Neuronal stem cell (in vitro differentiated cells): ENCODE results near the gene MAP3K19.

ENCODE experiments used
- DNase-seq: peaks from one replicate; pipeline ENCODE4 v3.0.0-alpha.2; 2013; ENCODE audit warnings: low spot score
- H2AFZ ChIP-seq: one replicate; pipeline ENCODE4 v1.6.1; 2013; ENCODE audit warnings: mild to moderate bottlenecking, low read length, inconsistent platforms
- H2AK5ac ChIP-seq: 2 replicates; pipeline ENCODE4 v1.6.1; 2013; ENCODE audit warnings: low read depth, mild to moderate bottlenecking, inconsistent platforms, low read length, moderate library complexity, mixed read lengths
- H2BK120ac ChIP-seq: 2 replicates; pipeline ENCODE4 v1.6.1; 2013; ENCODE audit warnings: low read depth, mild to moderate bottlenecking, inconsistent platforms, low read length, moderate library complexity, mixed read lengths
- H2BK12ac ChIP-seq: one replicate; pipeline ENCODE4 v1.6.1; 2013; ENCODE audit warnings: low read length, inconsistent platforms
- H2BK15ac ChIP-seq: 2 replicates; pipeline ENCODE4 v1.6.1; 2013; ENCODE audit warnings: mild to moderate bottlenecking, low read length, inconsistent platforms, mixed read lengths
- H2BK5ac ChIP-seq: one replicate; pipeline ENCODE4 v1.6.1; 2013; ENCODE audit warnings: inconsistent platforms, mild to moderate bottlenecking, low read length, moderate library complexity
- H3K14ac ChIP-seq: one replicate; pipeline ENCODE4 v1.6.1; 2013; ENCODE audit warnings: low read length, inconsistent platforms
- H3K18ac ChIP-seq: 2 replicates; pipeline ENCODE4 v1.6.1; 2013; ENCODE audit warnings: low read length, inconsistent platforms
- H3K23ac ChIP-seq: 2 replicates; pipeline ENCODE4 v1.6.1; 2013; ENCODE audit warnings: low read depth, mild to moderate bottlenecking, mixed read lengths, low read length, inconsistent platforms; ENCODE audit not compliant: poor library complexity
- H3K27ac ChIP-seq: replicated peaks from 3 replicates; pipeline ENCODE4 v1.5.1; 2013; ENCODE audit warnings: low read length, inconsistent platforms
- H3K27me3 ChIP-seq, 3 experiments: 2 replicates each; pipeline ENCODE4 v1.6.1; 2013; ENCODE audit warnings: low read length in 3 of 3, mild to moderate bottlenecking in 2 of 3, inconsistent platforms in 1 of 3, low read depth in 1 of 3, mixed read lengths in 1 of 3, moderate library complexity in 1 of 3; ENCODE audit not compliant: control insufficient read depth in 3 of 3, insufficient read depth in 3 of 3
- H3K36me3 ChIP-seq, 2 donors: replicated peaks in 1 of 2; 2 replicates each; pipeline ENCODE4 v1.6.1; 2013; ENCODE audit warnings: low read length in 2 of 2; ENCODE audit not compliant: control insufficient read depth in 2 of 2, insufficient read depth in 2 of 2
- H3K4ac ChIP-seq: 2 replicates; pipeline ENCODE4 v1.6.1; 2013; ENCODE audit warnings: inconsistent platforms, mild to moderate bottlenecking, low read length, moderate library complexity
- H3K4me1 ChIP-seq, 2 donors: 1 replicate in 1 of 2; 2 replicates in 1 of 2; pipeline ENCODE4 v1.6.1; 2013; ENCODE audit warnings: low read length in 2 of 2, low read depth in 1 of 2; ENCODE audit not compliant: control insufficient read depth in 2 of 2, insufficient read depth in 1 of 2
- H3K4me2 ChIP-seq: one replicate; pipeline ENCODE4 v1.6.1; 2013; ENCODE audit warnings: mild to moderate bottlenecking, low read length, inconsistent platforms; ENCODE audit not compliant: insufficient read depth, poor library complexity, severe bottlenecking
- H3K4me3 ChIP-seq, 2 donors: 2 replicates each; pipeline ENCODE4 v1.5.1; 2013; ENCODE audit warnings: low read length in 2 of 2, mild to moderate bottlenecking in 2 of 2, inconsistent platforms in 1 of 2, moderate library complexity in 1 of 2
- H3K79me1 ChIP-seq: one replicate; pipeline ENCODE4 v1.6.1; 2013; ENCODE audit warnings: low read depth, mild to moderate bottlenecking, inconsistent platforms, low read length, moderate library complexity
- H3K9ac ChIP-seq: one replicate; pipeline ENCODE4 v1.6.1; 2013; ENCODE audit warnings: mild to moderate bottlenecking, low read depth, low read length, inconsistent platforms; ENCODE audit not compliant: poor library complexity
- H3K9me3 ChIP-seq, 2 donors: replicated peaks in 1 of 2; 2 replicates each; pipeline versions ENCODE3 to v1.6.1; 2013; ENCODE audit warnings: low read length in 2 of 2, mild to moderate bottlenecking in 2 of 2, inconsistent platforms in 1 of 2, low read depth in 1 of 2, mixed read lengths in 1 of 2, moderate library complexity in 1 of 2; ENCODE audit not compliant: control insufficient read depth in 2 of 2, insufficient read depth in 1 of 2
- H4K8ac ChIP-seq: one replicate; pipeline ENCODE4 v1.6.1; 2013; ENCODE audit warnings: low read depth, mild to moderate bottlenecking, inconsistent platforms, low read length, moderate library complexity
- H4K91ac ChIP-seq: one replicate; pipeline ENCODE4 v1.6.1; 2013; ENCODE audit warnings: low read length, low read depth, mild to moderate bottlenecking, inconsistent platforms; ENCODE audit not compliant: poor library complexity
- whole genome bisulfite sequencing, 2 donors: extraction: QIAGEN DNeasy Blood & Tissue Kit; methylation state at CpG; one replicate each; pipeline ENCODE4 v1.1.7; 2013; ENCODE audit warnings: missing lambda C conversion rate in 2 of 2, mixed read lengths in 1 of 2; ENCODE audit not compliant: insufficient read length in 2 of 2, insufficient replicate concordance in 1 of 2; ENCODE audit errors: extremely low coverage in 2 of 2; 5-methylcytosine and 5-hydroxymethylcytosine counted together

The MAP3K19 gene

DNA sequence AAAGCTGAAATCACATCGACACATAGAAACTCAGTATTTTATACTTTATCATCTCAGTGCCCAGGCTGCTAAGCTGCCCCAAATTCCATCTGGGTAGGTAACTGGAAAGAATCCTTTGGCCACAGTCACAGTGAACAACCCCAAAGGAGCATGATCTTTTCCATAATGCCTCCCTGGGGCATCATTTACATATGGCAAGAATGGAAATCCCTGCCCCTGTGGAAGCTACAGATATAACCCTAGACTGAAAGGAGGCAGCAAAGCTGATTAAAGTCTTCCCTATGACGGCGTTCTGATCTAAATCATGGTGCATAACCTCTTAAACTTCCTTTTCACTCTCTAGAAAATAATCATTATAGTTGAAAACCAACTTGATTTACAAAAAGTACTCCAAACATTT is 41.5 kb downstream of the MAP3K19 start:
- no peak overlapping the region for H3K4me2 ChIP-seq
- H4K91ac ChIP-seq = no peak overlapping the region
- H3K4me1 ChIP-seq = no peaks in the 10 kb centered on the region
- H3K27me3 ChIP-seq = peaks cover 0 to 3% (median 0%) of the 10 kb centered on the region in 3 experiments
- H2BK120ac ChIP-seq = no peak overlapping the region
- H2BK15ac ChIP-seq = no peak overlapping the region
- no peak overlapping the region for H3K18ac ChIP-seq
- no peak overlapping the region for H2AK5ac ChIP-seq
- H3K23ac ChIP-seq = no peak overlapping the region
- no peaks in the 10 kb centered on the region for H3K9me3 ChIP-seq
- H3K4me3 ChIP-seq = no peak overlapping the region
- no peak overlapping the region for H3K14ac ChIP-seq
- H3K27ac ChIP-seq = no peak overlapping the region
- H2BK12ac ChIP-seq = no peak overlapping the region
- H2BK5ac ChIP-seq = no peak overlapping the region
- no peak for DNase-seq
- H4K8ac ChIP-seq = no peak overlapping the region
- no peaks in the 10 kb centered on the region for H3K36me3 ChIP-seq
- WGBS, 2 donors = no CpG with 5 or more reads among the region's 3 CpGs
- H3K79me1 ChIP-seq = no peaks in the 10 kb centered on the region
- no peak overlapping the region for H3K4ac ChIP-seq
- no peak overlapping the region for H2AFZ ChIP-seq
- H3K9ac ChIP-seq = no peak overlapping the region

DNA sequence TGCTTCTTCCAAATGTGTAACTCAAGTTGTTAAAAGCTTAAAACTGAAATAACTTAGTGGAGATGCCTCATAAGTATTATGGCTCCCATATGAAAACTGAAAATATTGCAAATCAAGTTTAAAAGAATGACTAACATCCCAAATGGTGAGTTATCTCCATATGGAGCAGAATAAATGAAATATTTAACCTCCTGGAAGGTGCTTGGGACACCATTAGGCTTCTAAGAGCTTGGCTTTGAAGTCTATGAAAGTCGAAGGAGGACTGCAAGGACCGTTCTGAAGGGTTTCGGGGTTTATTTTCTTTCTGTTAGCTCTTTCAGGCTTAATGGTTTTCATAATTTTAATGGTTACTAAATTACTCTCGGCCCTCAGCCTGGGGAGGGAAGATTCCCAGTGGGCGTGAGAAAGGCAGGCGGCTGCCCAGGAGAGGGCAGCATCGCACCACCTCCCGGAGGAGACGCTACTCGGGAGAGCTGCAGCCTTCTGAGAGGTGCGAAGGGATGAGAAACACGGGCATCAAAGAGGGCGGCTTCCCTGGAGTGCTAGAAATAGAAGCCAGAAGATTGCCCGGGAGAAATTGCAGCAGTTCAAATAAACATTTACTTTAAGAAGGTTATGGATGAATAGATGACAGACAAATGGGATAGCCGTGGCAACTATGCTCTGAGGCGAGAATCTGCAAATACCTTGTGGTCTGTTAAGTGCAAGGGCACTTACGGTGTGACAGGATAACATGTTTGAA is 43.1 kb downstream of the MAP3K19 start:
- Histone ChIP-seq H3K4ac (no peak overlapping the region), H3K9me3 (no peaks in the 10 kb centered on the region), H2BK12ac (no peak overlapping the region), H3K14ac (no peak overlapping the region), H3K36me3 (no peaks in the 10 kb centered on the region), H3K4me3 (no peak overlapping the region), H3K79me1 (no peaks in the 10 kb centered on the region), H2BK5ac (no peak overlapping the region), H3K18ac (no peak overlapping the region), H2BK120ac (no peak overlapping the region), H3K4me2 (no peak overlapping the region), H4K91ac (no peak overlapping the region), H3K27ac (no peak overlapping the region), H3K23ac (no peak overlapping the region), H2BK15ac (no peak overlapping the region), H3K4me1 (no peaks in the 10 kb centered on the region), H3K9ac (no peak overlapping the region), H3K27me3 (peaks cover 0 to 3% (median 0%) of the 10 kb centered on the region in 3 experiments), H2AK5ac (no peak overlapping the region), H4K8ac (no peak overlapping the region), H2AFZ (peak overlapping the region; percentile 75)
- no CpG with 5 or more reads among the region's 17 CpGs for WGBS, 2 donors
- peak; percentile 65 for DNase-seq

DNA sequence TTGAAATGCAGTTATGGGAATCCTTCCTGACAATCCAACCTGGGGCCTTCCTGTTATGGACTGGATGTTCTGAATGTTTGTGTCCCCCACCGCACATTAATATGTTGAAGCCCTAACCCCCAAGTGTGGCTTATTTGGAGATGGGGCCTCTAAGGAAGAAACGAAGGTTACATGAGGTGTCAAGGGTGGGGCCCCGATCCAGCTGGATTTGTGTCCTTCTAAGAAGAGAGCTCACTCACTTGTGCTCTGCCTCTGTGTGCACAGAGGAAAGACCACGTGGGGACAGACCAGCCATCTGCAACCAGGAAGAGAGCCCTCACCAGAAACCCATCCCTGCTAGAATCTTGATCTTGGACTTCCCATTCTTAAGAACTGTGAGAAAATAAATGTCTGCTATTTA is 44.4 kb downstream of the MAP3K19 start:
- no peak for DNase-seq
- Histone ChIP-seq H2BK12ac (no peak overlapping the region), H3K18ac (no peak overlapping the region), H3K14ac (no peak overlapping the region), H3K79me1 (no peaks in the 10 kb centered on the region), H3K27ac (no peak overlapping the region), H3K9ac (no peak overlapping the region), H2AFZ (no peak overlapping the region), H3K36me3 (no peaks in the 10 kb centered on the region), H2BK5ac (no peak overlapping the region), H3K4me3 (no peak overlapping the region), H3K27me3 (peaks cover 0 to 3% (median 0%) of the 10 kb centered on the region in 3 experiments), H3K4me1 (no peaks in the 10 kb centered on the region), H3K4ac (no peak overlapping the region), H4K91ac (no peak overlapping the region), H2AK5ac (no peak overlapping the region), H3K23ac (no peak overlapping the region), H3K9me3 (no peaks in the 10 kb centered on the region), H2BK15ac (no peak overlapping the region), H3K4me2 (no peak overlapping the region), H4K8ac (no peak overlapping the region), H2BK120ac (no peak overlapping the region)
- WGBS, 2 donors = no CpG with 5 or more reads among the region's 4 CpGs

DNA sequence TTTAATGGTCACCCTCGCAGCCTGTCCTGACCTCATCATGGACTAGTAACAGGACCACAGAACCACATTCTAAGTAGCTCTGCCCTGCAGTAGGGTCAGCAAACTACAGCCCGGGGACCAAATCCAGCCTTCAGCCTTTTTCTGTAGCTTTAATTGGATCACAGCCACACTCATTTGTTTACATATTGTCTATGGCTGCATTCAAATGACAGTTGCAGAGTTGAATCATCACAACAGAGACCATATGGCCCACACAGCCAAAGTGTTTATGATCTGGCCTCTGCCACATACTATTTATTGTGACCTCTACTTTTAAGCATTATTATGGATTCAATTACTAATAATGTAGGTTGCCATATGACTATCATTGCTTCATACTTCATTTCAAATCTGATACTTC is 47.7 kb downstream of the MAP3K19 start:
- Histone ChIP-seq H3K27ac (no peak overlapping the region), H2AK5ac (no peak overlapping the region), H2AFZ (no peak overlapping the region), H4K8ac (no peak overlapping the region), H3K9me3 (no peaks in the 10 kb centered on the region), H3K27me3 (peaks cover 0 to under 1% (median 0%) of the 10 kb centered on the region in 3 experiments), H3K4ac (no peak overlapping the region), H2BK120ac (no peak overlapping the region), H3K36me3 (no peaks in the 10 kb centered on the region), H2BK12ac (no peak overlapping the region), H2BK5ac (no peak overlapping the region), H3K4me2 (no peak overlapping the region), H4K91ac (no peak overlapping the region), H3K23ac (no peak overlapping the region), H3K18ac (no peak overlapping the region), H2BK15ac (no peak overlapping the region), H3K79me1 (no peaks in the 10 kb centered on the region), H3K9ac (no peak overlapping the region), H3K4me1 (peaks cover 0 to under 1% of the 10 kb centered on the region in 2 donors), H3K4me3 (no peak overlapping the region), H3K14ac (no peak overlapping the region)
- no peak for DNase-seq
- WGBS, 2 donors = no CpG with 5 or more reads among the region's 2 CpGs
